Omental fat pad (tissue), 4 donors: ENCODE results near the gene DNAJC2. TPM values are rescaled to one million over a fixed set of nuclear protein-coding genes. Genes with fewer than 3 reads are reported as not detected.

Source experiments
- ATAC-seq: fragments of 150-250 bp; one replicate; pipeline ENCODE4 v1.9.1; 2016; ENCODE audit warnings: mild to moderate bottlenecking, moderate library complexity; ENCODE audit not compliant: low FRiP score
- DNase-seq: peaks from one replicate; pipeline ENCODE4 v3.0.0-alpha.2; 2019; ENCODE audit warnings: low spot score
- total RNA-seq, 4 donors: library from RNA; depleted of rRNA; stranded (reverse); fragments of >200 nt; gene quantifications; one replicate each; pipeline ENCODE4 v1.1.0, GENCODE V29; 2016
- TF ChIP-seq, protein P1 (sequence below), 3 donors: fragments of 450-650 bp; IDR thresholded peaks; one replicate each; pipeline ENCODE4 v1.5.1; 2016 to 2017; ENCODE audit warnings: antibody characterized with exemption in 3 of 3, mild to moderate bottlenecking in 3 of 3, moderate library complexity in 2 of 3

DNAJC2 gene
- total RNA-seq, 4 donors from 2014 or later: 15.6 to 54.3 (median 21.2) TPM

- TF ChIP-seq, protein P1, sequence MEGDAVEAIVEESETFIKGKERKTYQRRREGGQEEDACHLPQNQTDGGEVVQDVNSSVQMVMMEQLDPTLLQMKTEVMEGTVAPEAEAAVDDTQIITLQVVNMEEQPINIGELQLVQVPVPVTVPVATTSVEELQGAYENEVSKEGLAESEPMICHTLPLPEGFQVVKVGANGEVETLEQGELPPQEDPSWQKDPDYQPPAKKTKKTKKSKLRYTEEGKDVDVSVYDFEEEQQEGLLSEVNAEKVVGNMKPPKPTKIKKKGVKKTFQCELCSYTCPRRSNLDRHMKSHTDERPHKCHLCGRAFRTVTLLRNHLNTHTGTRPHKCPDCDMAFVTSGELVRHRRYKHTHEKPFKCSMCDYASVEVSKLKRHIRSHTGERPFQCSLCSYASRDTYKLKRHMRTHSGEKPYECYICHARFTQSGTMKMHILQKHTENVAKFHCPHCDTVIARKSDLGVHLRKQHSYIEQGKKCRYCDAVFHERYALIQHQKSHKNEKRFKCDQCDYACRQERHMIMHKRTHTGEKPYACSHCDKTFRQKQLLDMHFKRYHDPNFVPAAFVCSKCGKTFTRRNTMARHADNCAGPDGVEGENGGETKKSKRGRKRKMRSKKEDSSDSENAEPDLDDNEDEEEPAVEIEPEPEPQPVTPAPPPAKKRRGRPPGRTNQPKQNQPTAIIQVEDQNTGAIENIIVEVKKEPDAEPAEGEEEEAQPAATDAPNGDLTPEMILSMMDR (IDR thresholded peaks at IDR 0.05): no peak
- ATAC-seq (no peak), DNase-seq (no peak)
Measured at GRCh38 chr7:103307503-103308231, 36.9 kb downstream of the DNAJC2 start.

GRCh38 chr7:103301441-103301840, 43.1 kb downstream of the DNAJC2 start:
- ATAC-seq: no peak
- TF ChIP-seq, protein P1 (IDR thresholded peaks at IDR 0.05): no peak
- DNase-seq: no peak

- TF ChIP-seq, protein P1 (IDR thresholded peaks at IDR 0.05): no peak
Measured at GRCh38 chr7:103299660-103300059, 44.9 kb downstream of the DNAJC2 start.

GRCh38 chr7:103297837-103298179, 46.8 kb downstream of the DNAJC2 start:
- no peak for DNase-seq
- no peak for ATAC-seq
- TF ChIP-seq, protein P1 (IDR thresholded peaks at IDR 0.05): no peak

More at GRCh38 chr7:103299660-103300059, 44.9 kb downstream of the DNAJC2 start:
- ATAC-seq (no peak), DNase-seq (no peak)

DNA sequence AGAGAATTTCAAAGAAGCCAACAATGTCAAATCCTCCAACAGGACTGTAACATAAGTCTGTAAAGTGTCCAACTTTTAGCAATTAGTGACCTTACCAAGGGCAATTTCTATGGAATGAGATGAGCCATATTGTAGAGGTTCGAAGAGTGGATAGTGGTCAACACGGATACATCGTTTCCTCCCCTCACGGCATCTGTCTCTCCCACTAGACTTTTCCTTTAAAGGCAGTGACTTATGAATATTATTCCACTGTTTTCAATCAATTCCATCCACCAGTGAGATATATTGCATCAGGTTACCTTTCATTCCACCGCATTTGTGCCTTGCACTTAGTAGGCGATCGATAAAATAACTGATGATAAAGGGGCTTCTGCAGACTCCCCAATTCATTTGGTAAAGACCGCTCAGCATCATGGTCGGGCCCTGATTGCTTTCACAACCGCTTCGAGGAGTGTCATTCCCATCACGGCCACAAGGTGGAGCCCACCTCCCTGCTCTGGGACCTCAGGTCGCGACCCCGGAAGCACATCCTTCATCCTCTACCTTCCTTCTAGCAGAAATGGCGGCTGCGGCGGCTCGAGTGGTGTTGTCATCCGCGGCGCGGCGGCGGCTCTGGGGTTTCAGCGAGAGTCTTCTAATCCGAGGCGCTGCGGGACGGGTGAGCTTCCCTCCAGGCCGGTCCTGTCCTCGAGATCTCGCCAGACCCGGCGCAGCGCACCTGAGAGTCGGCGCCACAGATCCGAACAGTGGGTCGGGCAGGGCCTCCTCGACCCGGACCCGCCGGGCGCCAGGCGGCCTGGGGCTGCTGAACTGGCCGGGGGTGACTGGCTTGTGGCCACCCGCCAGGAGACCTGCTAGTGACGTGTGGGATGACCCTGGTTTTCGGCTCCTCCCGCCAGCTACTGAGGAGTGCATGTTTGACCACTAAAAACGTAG, 47.4 kb downstream of the DNAJC2 start, which contains the start of gene PMPCB:
Gene PMPCB, plus strand, starts transcription at position 535 of the 936 bp plus-strand sequence. Its CDS starts 25 bp downstream, at position 560.
- TF ChIP-seq, protein P1 (IDR thresholded peaks at IDR 0.05): peak in 2 of 3 donors; percentile 85 to 94

GRCh38 chr7:103293526-103293925, 51.0 kb downstream of the DNAJC2 start:
- no peak for DNase-seq
- TF ChIP-seq, protein P1 (IDR thresholded peaks at IDR 0.05): no peak
- no peak for ATAC-seq

More for the DNA sequence above, 47.4 kb downstream of the DNAJC2 start, which contains the start of gene PMPCB:
- DNase-seq: peak; percentile 98
- peak; percentile 99 for ATAC-seq
